ENCODE measurements around the gene CA5A. TPM values are rescaled to one million over a fixed set of nuclear protein-coding genes. Genes with fewer than 3 reads are reported as not detected.
A peak's percentile ranks its signal among the peaks of the same experiment; 100 is the strongest.

The CA5A gene
- total and polyA plus RNA-seq, 9 of the 15 experiments (the other 6 are each of a cell fraction or from before 2014, with no cell fraction given) = not detected

- H3K4me2 ChIP-seq (ENCODE audit: insufficient read depth, low read length) = peak overlapping the region; percentile 61
- BruUV-seq (replicated peaks) = no TSS peak
- H3K9ac ChIP-seq (ENCODE audit: insufficient read depth in 1 of 2, low read depth in 2 of 2, low read length in 2 of 2) = peak overlapping the region; percentile 8 to 83
- peaks cover 40 to 63% of the 10 kb centered on the region in 2 experiments for H3K4me1 ChIP-seq (replicated peaks in 1 of 2; ENCODE audit: control insufficient read depth in 2 of 2, insufficient read depth in 2 of 2, low read length in 2 of 2)
- H3K4me3 ChIP-seq = no peak overlapping the region
- no peak overlapping the region for H2AFZ ChIP-seq (ENCODE audit: low read depth, low read length)
- no peaks in the 10 kb centered on the region for H3K27me3 ChIP-seq (ENCODE audit: control insufficient read depth in 2 of 2, insufficient read depth in 2 of 2, low read length in 2 of 2)
- peaks cover 84% of the 10 kb centered on the region for H3K79me2 ChIP-seq (ENCODE audit: control insufficient read depth, insufficient read depth, low read length)
- no peaks in the 10 kb centered on the region; the same call in 1 of the 2 replicates for H4K20me1 ChIP-seq (replicated peaks; ENCODE audit: control insufficient read depth, insufficient read depth, low read length)
- H3K36me3 ChIP-seq (ENCODE audit: control insufficient read depth, insufficient read depth, low read length) = peaks cover 36% of the 10 kb centered on the region; the same call in 2 of the 3 replicates
- peak; percentile 51 for FAIRE-seq
- H3K27ac ChIP-seq (ENCODE audit: extremely low read depth, low read depth, low read length) = peak overlapping the region; percentile 45; the same call in 2 of the 3 replicates
- H3K9me3 ChIP-seq (replicated peaks; ENCODE audit: control insufficient read depth, insufficient read depth, low read depth, low read length) = no peaks in the 10 kb centered on the region
- H3K9me1 ChIP-seq (ENCODE audit: control insufficient read depth, insufficient read depth, low read length) = peaks cover 5% of the 10 kb centered on the region
- intact Hi-C loops (cut with micrococcal nuclease) = no loop called here
- in situ Hi-C loops (cut with MboI) = no loop called here
- 71% methylated on average over 18 of the region's 18 CpGs for WGBS (ENCODE audit: insufficient coverage, low coverage, missing lambda C conversion rate)
- peak in 1 of 4 experiments; percentile 26 for DNase-seq (ENCODE audit: extremely low read depth in 1 of 4, low spot score in 3 of 4)
- no peak for ATAC-seq
- POLR2A ChIA-PET = interaction anchor here (1.5 kb wide), 1 partner anchor 13 kb away, joined by 4 read pairs; no protein-coding TSS in a partner anchor
- CTCF ChIA-PET (ENCODE audit: low intra/inter-chr PET ratio) = no interaction called here
- TF ChIP-seq CEBPB (tag; IDR thresholded peaks at IDR 0.05) (peak; percentile 69), HNRNPUL1 (IDR thresholded peaks at IDR 0.05; ENCODE audit: low read length) (no peak), C11orf30 (IDR thresholded peaks at IDR 0.05; ENCODE audit: low read depth) (peak; percentile 55), MAFG (tag; conservative IDR thresholded peaks at IDR 0.05) (peak; percentile 19; the same call in 1 of the 2 replicates), TFAP4 (CRISPR knock-in tag; IDR thresholded peaks at IDR 0.05; ENCODE audit: borderline replicate concordance) (no peak), FOXP4 (CRISPR knock-in tag; IDR thresholded peaks at IDR 0.05; ENCODE audit: borderline replicate concordance) (no peak), PBX2 (CRISPR knock-in tag; IDR thresholded peaks at IDR 0.05; ENCODE audit: low read depth) (no peak), PBX2 (tag; conservative IDR thresholded peaks at IDR 0.05; ENCODE audit: low read depth) (peak; percentile 78), ARID4B (CRISPR knock-in tag; IDR thresholded peaks at IDR 0.05) (0 out of 2 replicates have a peak, but pooled peaks have one; percentile 30), KDM5B (IDR thresholded peaks at IDR 0.05; ENCODE audit: insufficient replicate concordance, low read depth, low read length) (peak; percentile 41)
These were observed 19.2 kb upstream of the CA5A start for GRCh38 chr16:87955302-87956097.

Data from K562 (cell line).